Measurements from ENCODE around the gene GPR89B. TPM values are rescaled to one million over a fixed set of nuclear protein-coding genes. Genes with fewer than 3 reads are reported as not detected.

Gene GPR89B
- total and polyA plus RNA-seq, 2 of the 8 experiments (the other 6 are each of a cell fraction or from before 2014, with no cell fraction given), result 19.5 to 32.5 TPM

- TF ChIP-seq SIN3A (conservative IDR thresholded peaks at IDR 0.05 in 1 of 2, IDR thresholded peaks at IDR 0.05 in 1 of 2; ENCODE audit: low read depth in 1 of 2, low read length in 2 of 2), result no peak
- TF ChIP-seq NANOG (IDR thresholded peaks at IDR 0.05; ENCODE audit: insufficient read depth, low read depth, low read length, poor library complexity, severe bottlenecking), result no peak
These were observed 82.3 kb downstream of the GPR89B start (continued) for GRCh38 chr1:148010527-148010926.
